ENCODE results near the gene EXOC6. TPM values are rescaled to one million over a fixed set of nuclear protein-coding genes. Genes with fewer than 3 reads are reported as not detected.

The EXOC6 gene
- total and polyA plus RNA-seq, 10 of the 15 experiments (the other 5 are each of a cell fraction or from before 2014, with no cell fraction given) = 7.6 to 53.8 (median 13.3) TPM

- TF ChIP-seq CHD1 (IDR thresholded peaks at IDR 0.05; ENCODE audit: low read depth, low read length) = no peak
Measured at GRCh38 chr10:93062514-93063143, 214.3 kb downstream of the EXOC6 start (continued).

GRCh38 chr10:93063144-93063976 is 215.0 kb downstream of the EXOC6 start:
- DNase-seq (ENCODE audit: low read depth, low spot score) (no peak), ATAC-seq (no peak), FAIRE-seq (no peak)
- ChIA-PET CTCF (no interaction called here), SMC1A (ENCODE audit: uncharacterized antibody, unreplicated experiment) (no interaction called here), RAD21 (ENCODE audit: unreplicated experiment) (no interaction called here), POLR2A (no interaction called here)
- no peaks in the 10 kb centered on the region for H3K4me1 ChIP-seq (ENCODE audit: control insufficient read depth, insufficient read depth, low read length)
- H2AFZ ChIP-seq (ENCODE audit: control insufficient read depth, low read depth, low read length) = no peak overlapping the region
- BruUV-seq (replicated peaks) = no TSS peak
- no peak for TF ChIP-seq POU2F2 (IDR thresholded peaks at IDR 0.05; ENCODE audit: borderline replicate concordance, low read depth, low read length)
- TF ChIP-seq FOXM1 (IDR thresholded peaks at IDR 0.05; ENCODE audit: low read depth, low read length) = no peak
- TF ChIP-seq, protein P1, sequence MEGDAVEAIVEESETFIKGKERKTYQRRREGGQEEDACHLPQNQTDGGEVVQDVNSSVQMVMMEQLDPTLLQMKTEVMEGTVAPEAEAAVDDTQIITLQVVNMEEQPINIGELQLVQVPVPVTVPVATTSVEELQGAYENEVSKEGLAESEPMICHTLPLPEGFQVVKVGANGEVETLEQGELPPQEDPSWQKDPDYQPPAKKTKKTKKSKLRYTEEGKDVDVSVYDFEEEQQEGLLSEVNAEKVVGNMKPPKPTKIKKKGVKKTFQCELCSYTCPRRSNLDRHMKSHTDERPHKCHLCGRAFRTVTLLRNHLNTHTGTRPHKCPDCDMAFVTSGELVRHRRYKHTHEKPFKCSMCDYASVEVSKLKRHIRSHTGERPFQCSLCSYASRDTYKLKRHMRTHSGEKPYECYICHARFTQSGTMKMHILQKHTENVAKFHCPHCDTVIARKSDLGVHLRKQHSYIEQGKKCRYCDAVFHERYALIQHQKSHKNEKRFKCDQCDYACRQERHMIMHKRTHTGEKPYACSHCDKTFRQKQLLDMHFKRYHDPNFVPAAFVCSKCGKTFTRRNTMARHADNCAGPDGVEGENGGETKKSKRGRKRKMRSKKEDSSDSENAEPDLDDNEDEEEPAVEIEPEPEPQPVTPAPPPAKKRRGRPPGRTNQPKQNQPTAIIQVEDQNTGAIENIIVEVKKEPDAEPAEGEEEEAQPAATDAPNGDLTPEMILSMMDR (IDR thresholded peaks at IDR 0.05 in 2 of 3, conservative IDR thresholded peaks at IDR 0.05 in 1 of 3; ENCODE audit: control insufficient read depth in 2 of 3, extremely low read depth in 1 of 3, insufficient read depth in 1 of 3, low read depth in 3 of 3, low read length in 3 of 3) = no peak
- no peaks in the 10 kb centered on the region for H3K36me3 ChIP-seq (ENCODE audit: control insufficient read depth in 2 of 2, insufficient read depth in 2 of 2, low read length in 1 of 2)
- in situ Hi-C loops (cut with MboI) (no loop called here), intact Hi-C loops (cut with micrococcal nuclease; ENCODE audit: unreplicated experiment) (no loop called here)
- no peaks in the 10 kb centered on the region for H4K20me1 ChIP-seq (ENCODE audit: control insufficient read depth, insufficient read depth)
- no peak overlapping the region for H3K9ac ChIP-seq (ENCODE audit: control insufficient read depth, insufficient read depth, low read length)
- peaks cover 8 to 27% of the 10 kb centered on the region in 2 experiments for H3K27me3 ChIP-seq (replicated peaks in 1 of 2; ENCODE audit: control insufficient read depth in 2 of 2, insufficient read depth in 2 of 2, low read length in 1 of 2)
- 43% methylated on average over 27 of the region's 43 CpGs for whole genome bisulfite sequencing (ENCODE audit: insufficient coverage, insufficient replicate concordance, low lambda C conversion rate, missing lambda C conversion rate)
- no peak overlapping the region; the same call in 1 of the 2 replicates for H3K4me2 ChIP-seq (ENCODE audit: control insufficient read depth, insufficient read depth)
- no peaks in the 10 kb centered on the region for H3K79me2 ChIP-seq (ENCODE audit: control insufficient read depth, insufficient read depth, low read length)
- H3K27ac ChIP-seq (ENCODE audit: control insufficient read depth, insufficient read depth) = no peak overlapping the region
- H3K9me3 ChIP-seq (replicated peaks; ENCODE audit: control insufficient read depth, insufficient read depth, low read length) = no peaks in the 10 kb centered on the region
- H3K4me3 ChIP-seq = no peak overlapping the region
